GM19025 (cell line): ENCODE measurements around the gene PCDHB6.
"Not testable (repeated sequence)": the region's sequence is repeated elsewhere in the genome, so short reads cannot be mapped to it uniquely, and the experiment has no call there.

Experiments used
- ATAC-seq: cut with Tn5 transposase; IDR thresholded peaks from one replicate; pipeline ENCODE4 v1.9.1; 2021; ENCODE audit warnings: mild to moderate bottlenecking, low read depth, moderate library complexity; ENCODE audit not compliant: unreplicated experiment

PCDHB6 gene

DNA sequence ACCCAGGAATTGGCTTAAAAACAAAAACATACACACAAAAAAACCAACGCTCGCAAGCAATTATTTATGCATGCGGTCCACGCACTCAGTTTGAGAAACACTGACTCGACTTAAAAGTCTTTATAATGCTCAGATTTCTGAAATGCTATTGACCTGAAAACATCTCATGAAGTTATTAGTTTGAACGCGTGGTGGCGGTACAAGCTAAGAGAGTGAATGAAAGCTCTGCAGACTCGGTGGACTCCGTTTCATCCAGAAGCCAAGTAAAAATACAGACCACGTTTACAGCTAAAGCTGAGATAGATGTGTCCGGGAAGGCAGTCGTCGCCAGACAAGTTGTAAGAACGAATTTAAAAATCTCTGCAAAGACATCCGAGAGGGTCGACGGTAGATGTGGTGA lies at the start of gene PCDHB6:
Gene PCDHB6 (plus strand): TSS at position 246 of the 400 bp plus-strand sequence. CDS start 201 bp downstream, outside the sequence.
- no peak for ATAC-seq

DNA sequence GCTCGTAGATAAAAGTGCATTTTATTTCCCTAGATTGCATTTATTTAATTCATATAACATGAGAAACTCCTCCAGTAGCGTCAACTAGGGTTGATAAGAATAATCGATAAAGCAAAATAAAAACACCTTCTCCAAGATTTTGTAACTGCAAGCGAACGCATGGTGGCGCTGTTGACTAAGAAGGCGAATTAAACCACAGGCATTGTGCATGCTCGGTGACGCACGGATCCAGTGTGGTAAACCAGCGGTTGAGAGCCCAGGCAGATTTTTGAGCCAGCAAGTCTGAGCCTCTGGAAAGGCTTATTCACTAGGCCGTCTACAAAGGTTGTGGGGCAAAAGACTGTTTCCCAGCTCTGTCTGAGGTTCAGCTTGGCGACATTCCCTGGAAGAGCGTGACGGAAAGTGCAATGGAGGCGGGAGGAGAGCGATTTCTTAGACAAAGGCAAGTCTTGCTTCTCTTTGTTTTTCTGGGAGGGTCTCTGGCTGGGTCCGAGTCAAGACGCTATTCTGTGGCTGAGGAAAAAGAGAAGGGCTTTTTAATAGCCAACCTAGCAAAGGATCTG lies 49.5 kb upstream of the PCDHB6 start, which contains the start of gene PCDHB3:
Gene PCDHB3 (plus strand): TSS at position 231 of the 563 bp plus-strand sequence. CDS start 177 bp downstream, at position 408.
- no peak for ATAC-seq

- ATAC-seq: no peak
These were observed 48.8 kb upstream of the PCDHB6 start for GRCh38 chr5:141101059-141101458.

DNA sequence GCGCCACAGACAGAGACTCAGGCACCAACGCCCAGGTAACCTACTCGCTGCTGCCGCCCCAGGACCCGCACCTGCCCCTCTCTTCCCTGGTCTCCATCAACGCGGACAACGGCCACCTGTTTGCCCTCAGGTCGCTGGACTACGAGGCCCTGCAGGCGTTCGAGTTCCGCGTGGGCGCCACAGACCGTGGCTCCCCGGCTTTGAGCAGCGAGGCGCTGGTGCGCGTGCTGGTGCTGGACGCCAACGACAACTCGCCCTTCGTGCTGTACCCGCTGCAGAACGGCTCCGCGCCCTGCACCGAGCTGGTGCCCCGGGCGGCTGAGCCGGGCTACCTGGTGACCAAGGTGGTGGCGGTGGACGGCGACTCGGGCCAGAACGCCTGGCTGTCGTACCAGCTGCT lies 47.8 kb upstream of the PCDHB6 start:
- ATAC-seq: not testable (repeated sequence)

DNA sequence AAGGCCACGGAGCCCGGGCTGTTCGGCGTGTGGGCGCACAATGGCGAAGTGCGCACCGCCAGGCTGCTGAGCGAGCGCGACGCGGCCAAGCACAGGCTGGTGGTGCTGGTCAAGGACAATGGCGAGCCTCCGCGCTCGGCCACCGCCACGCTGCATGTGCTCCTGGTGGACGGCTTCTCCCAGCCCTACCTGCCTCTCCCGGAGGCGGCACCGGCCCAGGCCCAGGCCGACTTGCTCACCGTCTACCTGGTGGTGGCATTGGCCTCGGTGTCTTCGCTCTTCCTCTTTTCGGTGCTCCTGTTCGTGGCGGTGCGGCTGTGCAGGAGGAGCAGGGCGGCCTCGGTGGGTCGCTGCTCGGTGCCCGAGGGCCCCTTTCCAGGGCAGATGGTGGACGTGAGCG lies 47.4 kb upstream of the PCDHB6 start:
- not testable (repeated sequence) for ATAC-seq

DNA sequence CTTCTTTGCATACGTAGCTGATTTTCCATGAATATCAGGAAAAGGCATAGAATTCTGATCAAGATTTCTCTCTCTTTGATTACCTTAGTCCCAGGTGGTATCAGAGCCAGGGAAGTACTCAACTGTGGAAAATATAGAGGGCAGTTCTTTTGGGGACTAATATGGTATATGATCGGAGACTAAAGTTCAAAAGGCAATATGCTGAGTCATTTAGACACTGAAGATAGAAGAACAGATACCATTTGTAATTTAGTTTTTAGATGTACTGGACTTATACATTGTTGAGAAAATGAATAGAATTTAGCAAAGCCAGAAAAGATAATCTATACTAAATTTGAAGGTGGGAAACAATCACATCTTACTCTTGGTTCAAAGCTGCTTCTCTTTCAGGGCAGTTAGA lies 44.5 kb upstream of the PCDHB6 start:
- ATAC-seq: no peak

GRCh38 chr5:141119250-141119649 lies 30.6 kb upstream of the PCDHB6 start:
- no peak for ATAC-seq

- no peak for ATAC-seq
These were observed 28.3 kb upstream of the PCDHB6 start, which contains the start of gene PCDHB4 for GRCh38 chr5:141121563-141121962. TSS of gene PCDHB4 (plus strand) at chr5:141121818. CDS start at chr5:141121999, 181 bp downstream.

GRCh38 chr5:141121985-141122384 lies 27.9 kb upstream of the PCDHB6 start:
- no peak for ATAC-seq

GRCh38 chr5:141123396-141124135 lies 26.3 kb upstream of the PCDHB6 start:
- not testable (repeated sequence) for ATAC-seq

DNA sequence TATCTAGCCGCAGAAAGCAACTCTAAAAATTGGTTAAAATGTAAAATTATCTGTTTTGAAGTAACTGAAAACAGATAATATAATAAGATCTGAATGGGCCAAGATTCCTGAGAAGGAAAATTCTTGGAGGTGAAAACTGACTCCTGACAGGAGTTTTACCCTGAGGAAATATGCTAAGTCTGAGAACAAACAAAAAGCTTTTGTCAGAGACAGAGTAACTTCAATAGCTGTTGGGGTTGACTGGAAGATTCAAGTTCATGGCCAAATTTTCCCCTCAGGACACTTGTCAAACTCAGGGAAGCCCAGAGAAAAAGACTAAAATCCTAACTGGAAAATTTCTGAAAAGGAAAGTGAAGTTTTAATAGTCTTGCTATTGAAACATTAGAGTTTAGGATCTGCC lies 22.6 kb upstream of the PCDHB6 start:
- ATAC-seq: no peak

DNA sequence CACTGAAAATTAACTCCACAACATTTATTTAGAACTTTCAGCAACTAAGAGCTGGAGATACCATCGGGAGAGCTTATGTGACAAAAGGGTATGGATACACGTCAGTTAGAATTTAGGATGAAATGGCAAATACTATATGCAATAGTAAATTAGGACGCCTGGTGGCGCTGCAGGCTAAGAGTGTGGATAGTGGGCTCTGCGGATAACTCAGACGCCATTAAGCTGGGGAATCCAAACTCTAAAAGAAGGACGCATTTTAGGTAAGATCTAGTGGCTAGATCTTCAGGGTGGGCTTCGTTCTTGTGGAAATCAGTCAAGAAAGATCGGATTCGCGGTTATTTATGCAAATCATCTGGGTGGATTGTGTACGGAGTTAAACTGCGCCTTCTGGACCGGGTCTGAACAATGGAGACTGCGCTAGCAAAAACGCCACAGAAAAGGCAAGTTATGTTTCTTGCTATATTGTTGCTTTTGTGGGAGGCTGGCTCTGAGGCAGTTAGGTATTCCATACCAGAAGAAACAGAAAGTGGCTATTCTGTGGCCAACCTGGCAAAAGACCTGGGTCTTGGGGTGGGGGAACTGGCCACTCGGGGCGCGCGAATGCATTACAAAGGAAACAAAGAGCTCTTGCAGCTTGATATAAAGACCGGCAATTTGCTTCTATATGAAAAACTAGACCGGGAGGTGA lies 14.7 kb upstream of the PCDHB6 start, which contains the start of gene PCDHB5:
Gene PCDHB5 (plus strand): TSS at position 177 of the 688 bp plus-strand sequence. CDS start 229 bp downstream, at position 406.
- ATAC-seq: no peak

- no peak for ATAC-seq
These were observed 14.1 kb upstream of the PCDHB6 start for GRCh38 chr5:141135718-141136266.

GRCh38 chr5:141137346-141137745 lies 12.5 kb upstream of the PCDHB6 start:
- not testable (repeated sequence) for ATAC-seq

GRCh38 chr5:141150224-141150992 lies 551 bp downstream of the PCDHB6 start:
- no peak for ATAC-seq

DNA sequence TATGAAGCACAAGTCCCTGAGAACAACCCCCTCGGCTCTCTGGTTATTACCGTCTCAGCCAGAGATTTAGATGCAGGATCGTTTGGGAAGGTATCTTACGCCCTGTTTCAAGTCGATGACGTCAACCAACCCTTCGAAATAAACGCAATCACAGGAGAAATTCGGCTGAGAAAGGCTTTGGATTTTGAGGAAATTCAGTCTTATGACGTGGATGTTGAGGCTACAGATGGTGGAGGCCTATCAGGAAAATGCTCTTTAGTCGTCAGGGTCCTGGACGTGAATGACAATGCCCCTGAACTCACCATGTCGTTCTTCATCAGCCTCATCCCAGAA lies 1.1 kb downstream of the PCDHB6 start:
- no peak for ATAC-seq

- ATAC-seq: not testable (repeated sequence)
These were observed 1.8 kb downstream of the PCDHB6 start for GRCh38 chr5:141151632-141152031.

- not testable (repeated sequence) for ATAC-seq
These were observed 2.2 kb downstream of the PCDHB6 start for GRCh38 chr5:141152096-141152495.

DNA sequence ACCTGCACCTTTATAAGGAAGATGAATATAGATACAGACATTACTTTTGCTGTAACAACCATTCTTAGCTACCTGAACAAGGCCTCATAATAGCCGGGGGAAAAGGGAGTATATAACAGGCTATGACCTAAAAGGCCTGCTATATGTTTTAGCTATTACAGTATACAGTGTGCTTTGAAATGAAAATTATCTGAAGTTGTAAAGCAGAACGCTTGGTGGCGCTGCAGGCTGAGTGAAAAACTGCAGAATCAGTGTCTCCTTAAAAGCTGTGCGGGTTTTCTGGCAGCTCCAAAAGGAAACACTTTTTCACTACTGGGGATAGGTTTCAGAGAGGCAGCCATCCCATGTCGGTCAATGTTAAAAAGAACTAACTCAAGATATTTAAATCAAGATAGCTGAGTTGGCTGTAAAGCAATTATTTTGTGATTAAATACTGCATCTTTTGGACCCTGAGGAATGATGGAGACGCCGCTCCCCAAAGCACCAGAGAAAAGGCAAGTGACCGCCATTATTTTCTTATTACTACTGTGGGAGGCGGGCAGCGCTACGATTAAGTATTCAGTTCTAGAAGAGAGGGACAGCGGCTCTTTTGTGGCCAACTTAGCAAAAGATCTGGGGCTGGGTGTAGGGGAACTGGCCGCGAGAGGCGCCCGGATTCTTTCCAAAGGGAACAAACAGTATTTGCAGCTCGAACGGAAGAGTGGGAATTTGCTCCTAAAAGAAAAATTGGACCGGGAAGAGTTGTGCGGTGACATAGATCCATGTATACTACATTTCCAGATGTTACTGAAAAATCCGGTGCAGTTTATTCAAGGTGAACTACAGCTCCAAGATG lies 5.9 kb downstream of the PCDHB6 start:
- ATAC-seq: no peak
